ENCODE measurements around the gene PDE4D. TPM values are rescaled to one million over a fixed set of nuclear protein-coding genes. Genes with fewer than 3 reads are reported as not detected.

The PDE4D gene
- total RNA-seq, 1 donor from 2014 or later: 2.3 TPM

- Histone ChIP-seq H4K20me1 (ENCODE audit: low read depth) (peaks cover 21% of the 10 kb centered on the region), H3K36me3 (no peaks in the 10 kb centered on the region), H3K27ac (no peak overlapping the region), H3K4me1 (no peaks in the 10 kb centered on the region), H3K79me2 (ENCODE audit: low read depth) (no peaks in the 10 kb centered on the region), H3K4me3 (peak overlapping the region; percentile 53), H3F3A (ENCODE audit: low read depth) (peaks cover 3% of the 10 kb centered on the region), H3K27me3 (peaks cover 77% of the 10 kb centered on the region), H3K9me3 (ENCODE audit: low read depth) (no peaks in the 10 kb centered on the region), H3K9ac (no peak overlapping the region), H2AFZ (replicated peaks) (no peak overlapping the region), H3K4me2 (peak overlapping the region; percentile 87)
- H3K4me1 Mint-ChIP-seq: peaks cover 18% of the 10 kb centered on the region
- H3K27me3 Mint-ChIP-seq (ENCODE audit: insufficient read depth, low read depth): peaks cover 34% of the 10 kb centered on the region
- no peak overlapping the region for H3K27ac Mint-ChIP-seq
- DNase-seq (ENCODE audit: low spot score): peak; percentile 13
- H3K36me3 Mint-ChIP-seq: no peaks in the 10 kb centered on the region
- no peaks in the 10 kb centered on the region for H3K9me3 Mint-ChIP-seq
- peak overlapping the region; percentile 79 for H3K4me3 Mint-ChIP-seq
- TF ChIP-seq, protein P1, sequence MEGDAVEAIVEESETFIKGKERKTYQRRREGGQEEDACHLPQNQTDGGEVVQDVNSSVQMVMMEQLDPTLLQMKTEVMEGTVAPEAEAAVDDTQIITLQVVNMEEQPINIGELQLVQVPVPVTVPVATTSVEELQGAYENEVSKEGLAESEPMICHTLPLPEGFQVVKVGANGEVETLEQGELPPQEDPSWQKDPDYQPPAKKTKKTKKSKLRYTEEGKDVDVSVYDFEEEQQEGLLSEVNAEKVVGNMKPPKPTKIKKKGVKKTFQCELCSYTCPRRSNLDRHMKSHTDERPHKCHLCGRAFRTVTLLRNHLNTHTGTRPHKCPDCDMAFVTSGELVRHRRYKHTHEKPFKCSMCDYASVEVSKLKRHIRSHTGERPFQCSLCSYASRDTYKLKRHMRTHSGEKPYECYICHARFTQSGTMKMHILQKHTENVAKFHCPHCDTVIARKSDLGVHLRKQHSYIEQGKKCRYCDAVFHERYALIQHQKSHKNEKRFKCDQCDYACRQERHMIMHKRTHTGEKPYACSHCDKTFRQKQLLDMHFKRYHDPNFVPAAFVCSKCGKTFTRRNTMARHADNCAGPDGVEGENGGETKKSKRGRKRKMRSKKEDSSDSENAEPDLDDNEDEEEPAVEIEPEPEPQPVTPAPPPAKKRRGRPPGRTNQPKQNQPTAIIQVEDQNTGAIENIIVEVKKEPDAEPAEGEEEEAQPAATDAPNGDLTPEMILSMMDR (IDR thresholded peaks at IDR 0.05): no peak
- no peak for TF ChIP-seq EZH2phosphoT487 (IDR thresholded peaks at IDR 0.05)
- TF ChIP-seq EZH2 (IDR thresholded peaks at IDR 0.05): no peak
Measured at GRCh38 chr5:59891962-59892643, 1.4 kb downstream of the PDE4D start.

GRCh38 chr5:59887274-59887673 is 6.3 kb downstream of the PDE4D start:
- peaks cover 3% of the 10 kb centered on the region for H3K4me1 Mint-ChIP-seq
- Histone ChIP-seq H3K4me1 (no peaks in the 10 kb centered on the region), H3K79me2 (ENCODE audit: low read depth) (no peaks in the 10 kb centered on the region), H2AFZ (replicated peaks) (no peak overlapping the region), H3K4me3 (no peak overlapping the region), H3K9ac (no peak overlapping the region), H3K4me2 (no peak overlapping the region), H4K20me1 (ENCODE audit: low read depth) (peaks cover 7% of the 10 kb centered on the region), H3K36me3 (no peaks in the 10 kb centered on the region), H3F3A (ENCODE audit: low read depth) (no peaks in the 10 kb centered on the region), H3K9me3 (ENCODE audit: low read depth) (no peaks in the 10 kb centered on the region), H3K27ac (no peak overlapping the region), H3K27me3 (peaks cover 30% of the 10 kb centered on the region)
- H3K27ac Mint-ChIP-seq: no peak overlapping the region
- no peaks in the 10 kb centered on the region for H3K36me3 Mint-ChIP-seq
- DNase-seq (ENCODE audit: low spot score): no peak
- H3K9me3 Mint-ChIP-seq: no peaks in the 10 kb centered on the region
- TF ChIP-seq, protein P1 (IDR thresholded peaks at IDR 0.05): no peak
- no peak for TF ChIP-seq EZH2phosphoT487 (IDR thresholded peaks at IDR 0.05)
- no peak for TF ChIP-seq EZH2 (IDR thresholded peaks at IDR 0.05)
- no peak overlapping the region for H3K4me3 Mint-ChIP-seq
- peaks cover 12% of the 10 kb centered on the region for H3K27me3 Mint-ChIP-seq (ENCODE audit: insufficient read depth, low read depth)

DNA sequence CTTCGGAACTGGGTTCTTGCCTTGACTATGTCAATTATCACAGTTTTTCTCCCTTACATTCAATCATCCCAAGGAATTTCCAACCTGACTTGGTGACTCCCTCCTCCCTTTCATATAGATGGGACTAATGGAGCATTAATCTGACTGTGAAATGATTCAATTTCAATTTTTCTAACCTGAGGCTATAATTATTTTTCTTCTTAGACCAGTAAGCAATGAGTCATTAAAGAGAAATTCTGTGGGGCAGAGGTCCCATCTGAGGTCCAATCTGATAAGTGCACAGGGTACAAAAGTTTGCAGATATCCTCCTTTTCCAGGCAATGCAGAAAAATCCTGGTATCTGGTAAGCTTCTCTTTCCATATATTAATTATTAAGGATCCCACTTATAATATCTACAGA is 18.9 kb downstream of the PDE4D start:
- Histone ChIP-seq H3K27ac (no peak overlapping the region), H4K20me1 (ENCODE audit: low read depth) (no peaks in the 10 kb centered on the region), H3K9ac (no peak overlapping the region), H3F3A (ENCODE audit: low read depth) (no peaks in the 10 kb centered on the region), H3K4me1 (no peaks in the 10 kb centered on the region), H3K9me3 (ENCODE audit: low read depth) (no peaks in the 10 kb centered on the region), H3K79me2 (ENCODE audit: low read depth) (no peaks in the 10 kb centered on the region), H3K36me3 (no peaks in the 10 kb centered on the region), H3K27me3 (no peaks in the 10 kb centered on the region), H3K4me2 (no peak overlapping the region), H2AFZ (replicated peaks) (no peak overlapping the region), H3K4me3 (no peak overlapping the region)
- H3K4me3 Mint-ChIP-seq: no peak overlapping the region
- H3K9me3 Mint-ChIP-seq: no peaks in the 10 kb centered on the region
- H3K27ac Mint-ChIP-seq: no peak overlapping the region
- no peak for DNase-seq (ENCODE audit: low spot score)
- no peaks in the 10 kb centered on the region for H3K36me3 Mint-ChIP-seq
- TF ChIP-seq EZH2 (IDR thresholded peaks at IDR 0.05): no peak
- no peaks in the 10 kb centered on the region for H3K4me1 Mint-ChIP-seq
- peaks cover 2% of the 10 kb centered on the region for H3K27me3 Mint-ChIP-seq (ENCODE audit: insufficient read depth, low read depth)

DNA sequence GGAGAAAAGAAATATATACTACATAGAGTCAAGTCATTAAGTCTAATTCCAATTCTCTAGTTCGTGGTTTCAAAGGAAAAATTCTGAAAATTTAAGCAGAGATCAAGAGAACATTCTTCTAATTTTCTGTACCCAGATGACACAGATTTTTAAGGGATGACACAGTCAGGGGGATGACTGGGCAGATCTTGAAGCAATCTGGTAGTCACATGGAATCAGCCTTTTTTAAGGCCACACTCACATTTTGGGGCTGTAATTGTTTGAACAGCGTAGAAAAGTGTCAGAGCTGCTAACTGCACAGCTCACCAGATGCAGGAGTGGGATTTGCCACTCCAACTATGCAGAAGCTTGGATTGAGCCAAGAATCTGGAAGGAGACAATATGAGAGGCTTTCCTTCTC is 20.4 kb downstream of the PDE4D start:
- no peaks in the 10 kb centered on the region for H3K36me3 Mint-ChIP-seq
- no peaks in the 10 kb centered on the region for H3K27me3 ChIP-seq
- no peak overlapping the region for H3K9ac ChIP-seq
- H3K4me3 ChIP-seq: no peak overlapping the region
- H3K4me1 ChIP-seq: no peaks in the 10 kb centered on the region
- no peaks in the 10 kb centered on the region for H3K9me3 Mint-ChIP-seq
- DNase-seq (ENCODE audit: low spot score): no peak
- no peaks in the 10 kb centered on the region for H3K79me2 ChIP-seq (ENCODE audit: low read depth)
- H4K20me1 ChIP-seq (ENCODE audit: low read depth): no peaks in the 10 kb centered on the region
- H3K36me3 ChIP-seq: no peaks in the 10 kb centered on the region
- H3K27ac Mint-ChIP-seq: no peak overlapping the region
- no peaks in the 10 kb centered on the region for H3K9me3 ChIP-seq (ENCODE audit: low read depth)
- TF ChIP-seq EZH2phosphoT487 (IDR thresholded peaks at IDR 0.05): no peak
- TF ChIP-seq EZH2 (IDR thresholded peaks at IDR 0.05): no peak
- TF ChIP-seq, protein P1 (IDR thresholded peaks at IDR 0.05): no peak
- H3K4me2 ChIP-seq: no peak overlapping the region
- H2AFZ ChIP-seq (replicated peaks): no peak overlapping the region
- H3F3A ChIP-seq (ENCODE audit: low read depth): no peaks in the 10 kb centered on the region
- H3K27me3 Mint-ChIP-seq (ENCODE audit: insufficient read depth, low read depth): peaks cover 2% of the 10 kb centered on the region
- no peak overlapping the region for H3K27ac ChIP-seq
- H3K4me3 Mint-ChIP-seq: no peak overlapping the region
- H3K4me1 Mint-ChIP-seq: no peaks in the 10 kb centered on the region

All from neural progenitor cell (in vitro differentiated cells).